Tibial nerve (tissue), 4 donors: ENCODE measurements around the gene FAM13A.

Experiments
- CTCF ChIP-seq, 5 experiments: fragments of 200-600 bp in 3 of 5; fragments of 450-650 bp in 2 of 5; sonication (generic) in 3 of 5; IDR thresholded peaks; one replicate each; pipeline ENCODE4 v1.5.1; 2016 to 2019; ENCODE audit warnings: antibody characterized with exemption in 5 of 5, mild to moderate bottlenecking in 3 of 5, moderate library complexity in 2 of 5
- EP300 ChIP-seq, 2 donors: sonication (generic); formaldehyde crosslinking; IDR thresholded peaks; one replicate each; pipeline ENCODE4 v1.6.1; 2017; ENCODE audit warnings: antibody characterized with exemption in 2 of 2, mild to moderate bottlenecking in 1 of 2
- POLR2A ChIP-seq, 2 donors: fragments of 450-650 bp; IDR thresholded peaks; one replicate each; pipeline ENCODE4 v1.6.1; 2017; ENCODE audit warnings: antibody characterized with exemption in 2 of 2, mild to moderate bottlenecking in 2 of 2, moderate library complexity in 2 of 2

GRCh38 chr4:88725986-88726385 is 331.0 kb downstream of the FAM13A start:
- no peak for TF ChIP-seq CTCF (IDR thresholded peaks at IDR 0.05)
- TF ChIP-seq EP300 (IDR thresholded peaks at IDR 0.05), result no peak
- TF ChIP-seq POLR2A (IDR thresholded peaks at IDR 0.05), result no peak
